ENCODE data around the gene TRIM38.
"Not testable (repeated sequence)": the region's sequence is repeated elsewhere in the genome, so short reads cannot be mapped to it uniquely, and the experiment has no call there.

The TRIM38 gene, protein sequence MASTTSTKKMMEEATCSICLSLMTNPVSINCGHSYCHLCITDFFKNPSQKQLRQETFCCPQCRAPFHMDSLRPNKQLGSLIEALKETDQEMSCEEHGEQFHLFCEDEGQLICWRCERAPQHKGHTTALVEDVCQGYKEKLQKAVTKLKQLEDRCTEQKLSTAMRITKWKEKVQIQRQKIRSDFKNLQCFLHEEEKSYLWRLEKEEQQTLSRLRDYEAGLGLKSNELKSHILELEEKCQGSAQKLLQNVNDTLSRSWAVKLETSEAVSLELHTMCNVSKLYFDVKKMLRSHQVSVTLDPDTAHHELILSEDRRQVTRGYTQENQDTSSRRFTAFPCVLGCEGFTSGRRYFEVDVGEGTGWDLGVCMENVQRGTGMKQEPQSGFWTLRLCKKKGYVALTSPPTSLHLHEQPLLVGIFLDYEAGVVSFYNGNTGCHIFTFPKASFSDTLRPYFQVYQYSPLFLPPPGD

DNA sequence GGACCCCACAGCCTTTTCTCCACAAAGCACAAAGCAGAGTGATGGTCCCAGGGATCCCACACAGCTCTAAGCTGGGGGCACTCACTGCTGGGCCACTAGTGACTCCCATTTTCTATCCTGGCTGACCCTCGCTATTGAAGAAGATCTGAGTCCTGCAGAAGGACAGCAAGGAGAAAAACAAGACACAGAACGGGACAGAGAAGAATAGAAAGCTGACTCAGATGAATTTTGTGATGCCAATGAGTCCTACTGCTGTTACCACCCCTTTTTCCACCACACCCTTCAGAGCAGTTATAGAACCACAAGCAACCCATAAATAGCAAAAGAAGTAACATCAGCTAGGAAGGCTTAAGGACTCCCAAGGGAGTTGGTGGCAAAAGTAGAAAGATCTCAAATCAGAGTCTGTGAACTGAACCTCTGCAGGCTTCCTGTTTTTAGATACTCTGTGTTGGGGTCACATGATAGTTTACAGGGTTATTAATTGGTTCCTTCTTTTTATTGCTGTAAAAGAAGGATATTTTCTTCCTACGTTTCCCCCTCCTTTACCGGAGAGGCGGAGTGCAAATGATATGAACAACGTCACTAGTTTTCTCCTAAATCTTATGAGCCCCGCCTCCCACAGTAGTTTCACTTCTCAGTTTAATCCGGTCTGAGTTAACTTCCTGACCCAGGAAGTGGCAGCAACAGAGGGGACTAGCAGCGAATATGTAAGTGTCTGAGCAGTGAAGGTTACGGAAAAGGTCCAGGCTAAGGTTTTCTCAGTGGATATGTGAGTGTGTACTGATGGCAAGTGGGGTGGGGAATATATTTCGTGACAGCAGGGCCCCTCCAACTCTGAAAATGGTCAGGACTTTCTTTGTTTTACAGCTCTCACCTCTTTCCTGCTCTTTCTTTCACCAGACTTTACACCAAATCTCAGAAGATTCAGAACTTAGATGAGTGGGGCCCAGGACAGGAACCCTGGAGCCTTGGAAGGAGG is at the start of gene TRIM38:
Gene TRIM38 (plus strand): TSS at position 654 of the 979 bp plus-strand sequence. CDS start 3,721 bp downstream, outside the sequence.
- peak; percentile 56 for DNase-seq

DNA sequence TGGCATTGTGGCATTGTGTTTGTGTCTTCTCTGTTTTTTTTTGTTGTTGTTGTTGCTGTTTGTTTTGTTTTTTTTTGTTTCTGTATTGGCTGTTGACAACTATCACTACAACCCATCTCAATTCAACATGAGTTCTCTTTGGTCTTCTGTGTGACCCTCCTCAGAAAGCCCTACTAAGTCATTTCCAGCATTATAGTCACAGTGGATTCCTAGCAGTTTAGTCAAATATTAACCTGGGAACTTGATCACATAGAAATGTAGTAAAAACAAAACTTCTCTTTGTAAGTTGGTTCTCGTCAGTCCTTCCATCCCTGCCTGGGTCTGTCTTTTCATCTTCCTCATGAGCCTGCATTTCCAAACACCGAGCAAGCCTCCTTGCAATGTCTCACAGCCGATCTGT is 48.9 kb upstream of the TRIM38 start:
- DNase-seq: no peak

DNA sequence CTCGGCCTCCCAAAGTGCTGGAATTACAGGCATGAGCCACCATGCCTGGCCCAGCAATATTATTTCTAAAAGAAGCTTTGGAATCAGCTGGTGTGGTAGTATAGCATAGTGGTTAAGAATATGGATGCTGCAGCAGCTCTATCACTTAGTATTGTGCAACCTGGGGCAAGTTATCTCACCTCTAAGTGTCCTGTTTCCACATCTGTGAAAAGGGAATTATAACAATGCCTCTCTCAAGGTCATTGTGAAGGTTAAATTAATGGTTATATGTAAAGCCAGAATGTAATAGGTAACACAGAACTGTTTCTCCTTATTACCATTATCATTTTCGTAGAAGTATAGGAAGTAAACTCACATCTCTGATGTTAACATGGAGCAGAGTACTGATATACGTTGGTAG is 46.3 kb upstream of the TRIM38 start:
- DNase-seq: no peak

DNA sequence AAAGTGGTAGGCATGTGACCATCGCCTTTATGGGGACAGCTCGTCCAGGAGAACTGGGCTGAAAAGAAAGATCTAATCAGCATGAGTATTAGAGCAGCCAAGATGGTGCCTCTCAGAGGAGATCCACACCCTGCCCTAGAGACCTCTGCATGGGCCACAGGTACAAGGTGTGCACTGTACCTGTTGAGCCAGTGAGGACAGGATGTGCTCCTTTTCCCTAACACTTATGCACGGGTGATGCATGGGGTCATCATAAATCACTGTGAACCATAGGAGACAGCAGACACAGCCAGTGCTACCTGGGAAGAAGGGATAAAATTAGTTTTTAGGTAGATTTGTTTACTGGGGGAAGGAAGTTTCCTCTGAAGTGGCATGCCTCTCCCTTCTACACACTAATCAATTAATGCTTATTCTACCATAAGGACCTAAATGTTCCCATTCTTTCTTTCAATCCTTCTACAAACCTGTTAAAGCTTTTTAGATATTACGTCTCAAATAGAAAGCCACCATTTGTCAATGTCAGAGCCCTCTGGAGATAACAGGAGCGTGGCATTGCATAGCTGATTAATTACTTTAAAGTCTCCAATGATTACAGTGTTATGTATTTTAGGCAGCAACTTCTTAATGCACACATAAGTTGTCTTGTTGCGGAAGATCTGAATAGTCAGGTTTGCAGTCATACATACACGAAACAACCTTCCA is 45.7 kb upstream of the TRIM38 start:
- DNase-seq: no peak

DNA sequence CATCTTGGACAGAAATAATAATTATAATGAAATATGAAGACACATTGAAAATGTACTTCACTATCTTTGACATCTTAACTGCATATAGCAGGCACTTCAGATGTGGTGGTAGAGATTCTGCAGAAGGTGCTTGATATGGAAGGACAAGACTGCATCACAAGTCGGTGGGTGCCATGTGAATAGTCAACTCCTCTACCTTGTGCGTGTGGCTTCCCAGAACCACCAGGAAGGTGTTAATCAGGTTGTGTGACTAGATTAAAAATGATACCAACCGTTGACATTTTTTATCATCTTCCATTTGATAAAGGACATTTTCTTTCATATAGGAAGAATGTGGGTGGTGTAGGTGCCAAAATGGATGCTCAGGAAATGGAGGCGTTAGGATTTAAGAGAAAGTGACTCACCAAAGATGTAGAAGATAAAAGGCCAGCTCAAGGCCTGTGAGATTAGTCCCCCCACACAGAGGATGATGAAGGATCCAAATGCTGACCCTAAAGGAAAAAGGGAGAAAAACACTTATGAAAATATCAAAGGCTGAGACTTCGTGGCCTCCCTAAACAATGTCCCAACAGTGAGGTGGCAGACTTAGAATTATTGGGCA is 44.4 kb upstream of the TRIM38 start:
- DNase-seq: no peak

DNA sequence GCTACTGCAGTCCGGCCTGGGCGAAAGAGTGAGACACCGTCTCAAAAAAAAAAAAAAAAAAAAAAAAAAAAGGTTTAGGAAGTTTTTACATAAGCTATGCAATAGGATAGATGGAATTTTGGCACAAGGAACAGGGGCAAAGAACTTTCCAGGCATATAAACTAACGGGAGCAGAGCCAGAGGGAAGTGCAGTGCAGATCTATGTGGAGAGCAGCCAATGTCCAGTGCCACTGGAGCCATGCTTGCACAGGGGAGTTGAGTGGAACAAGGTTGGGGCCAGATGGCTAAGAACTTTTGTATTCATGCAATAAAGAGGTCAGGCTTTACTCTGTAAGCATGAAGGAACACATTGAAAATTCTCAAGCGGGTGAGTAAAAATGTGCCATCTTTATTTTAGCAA is 42.9 kb upstream of the TRIM38 start:
- DNase-seq: no peak

DNA sequence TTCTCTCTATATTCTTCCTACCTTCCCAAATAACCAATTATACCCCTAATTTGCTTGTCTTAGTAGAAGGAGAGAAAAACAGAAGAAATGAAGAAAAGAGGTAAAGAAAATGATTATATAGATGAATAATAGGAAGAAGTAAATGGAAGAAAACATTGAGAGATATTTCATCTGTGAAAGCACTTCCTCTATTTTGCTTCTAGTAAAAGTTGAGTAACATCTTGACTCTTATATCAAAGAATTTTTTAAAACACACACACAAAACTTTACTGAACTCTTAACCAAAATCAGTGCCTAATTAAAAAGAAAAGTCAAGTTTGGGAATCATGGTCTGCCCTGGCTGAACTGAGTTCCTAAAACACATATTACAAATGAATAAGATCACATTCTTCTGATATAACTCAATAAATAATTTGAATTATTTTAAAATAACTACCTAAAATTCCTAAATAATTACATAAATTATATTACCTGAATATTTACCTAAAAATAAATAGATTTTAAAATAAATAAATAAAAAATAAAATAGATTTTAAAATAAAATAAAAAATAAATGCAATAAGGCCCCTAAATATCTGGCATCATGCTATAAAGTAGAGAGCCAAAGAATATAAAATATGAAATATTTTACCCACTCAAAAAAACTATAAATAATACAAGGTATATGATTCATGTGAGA is 40.9 kb upstream of the TRIM38 start:
- no peak for DNase-seq

DNA sequence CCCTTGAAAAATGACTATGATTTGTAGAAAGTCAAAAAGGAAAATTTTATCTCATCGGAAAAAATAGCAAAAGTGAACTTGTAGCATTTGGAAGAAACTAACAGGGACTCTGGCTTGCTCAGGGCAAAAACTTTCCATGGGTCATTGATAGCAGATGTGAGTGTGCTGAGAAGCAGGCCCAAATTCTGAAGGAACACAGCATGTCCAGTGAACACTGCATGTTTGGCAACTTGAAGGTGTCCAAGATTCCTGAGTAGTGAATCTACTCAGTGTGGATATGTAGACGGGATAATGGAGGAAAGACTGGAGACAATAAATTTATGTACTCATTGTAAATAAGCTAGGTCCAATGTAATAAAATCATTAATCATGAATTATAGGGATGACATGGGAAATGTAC is 40.3 kb upstream of the TRIM38 start:
- no peak for DNase-seq

DNA sequence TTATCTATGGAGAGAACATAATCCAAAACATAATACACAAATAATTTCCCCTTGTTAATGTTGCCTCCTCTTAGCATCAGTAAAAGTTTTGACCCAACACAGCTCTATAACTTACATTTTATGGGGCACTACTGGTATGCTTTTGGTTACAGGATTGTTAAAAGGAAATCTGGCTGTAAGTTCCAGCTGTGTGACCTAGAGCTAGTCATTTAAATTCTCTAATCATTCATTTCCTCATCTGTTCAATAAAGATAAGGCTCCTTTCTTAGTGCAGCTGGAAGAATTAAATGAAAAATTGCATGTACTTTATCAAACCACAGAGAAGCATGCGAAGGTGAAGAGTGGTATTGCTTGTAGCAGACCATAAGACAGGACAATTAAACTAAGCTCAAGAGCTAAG is 36.7 kb upstream of the TRIM38 start:
- no peak for DNase-seq

DNA sequence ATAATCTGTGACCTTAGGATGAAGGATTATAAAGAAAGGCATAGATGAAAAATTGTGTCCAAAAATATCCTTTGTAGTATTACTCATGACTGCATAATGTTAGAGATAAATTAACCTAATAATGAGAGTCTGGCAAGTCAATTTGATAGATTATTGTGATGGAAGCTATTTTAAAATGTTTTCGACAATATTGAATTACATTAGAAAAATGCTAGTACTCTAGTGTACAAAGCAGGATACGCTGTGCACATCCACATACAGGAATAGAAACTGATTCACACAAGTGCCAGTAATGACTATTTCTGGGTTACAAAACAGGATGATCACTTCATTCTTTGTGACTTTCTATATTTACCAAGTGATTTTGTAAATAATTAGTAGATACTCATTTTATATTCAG is 35.4 kb upstream of the TRIM38 start:
- DNase-seq: no peak

DNA sequence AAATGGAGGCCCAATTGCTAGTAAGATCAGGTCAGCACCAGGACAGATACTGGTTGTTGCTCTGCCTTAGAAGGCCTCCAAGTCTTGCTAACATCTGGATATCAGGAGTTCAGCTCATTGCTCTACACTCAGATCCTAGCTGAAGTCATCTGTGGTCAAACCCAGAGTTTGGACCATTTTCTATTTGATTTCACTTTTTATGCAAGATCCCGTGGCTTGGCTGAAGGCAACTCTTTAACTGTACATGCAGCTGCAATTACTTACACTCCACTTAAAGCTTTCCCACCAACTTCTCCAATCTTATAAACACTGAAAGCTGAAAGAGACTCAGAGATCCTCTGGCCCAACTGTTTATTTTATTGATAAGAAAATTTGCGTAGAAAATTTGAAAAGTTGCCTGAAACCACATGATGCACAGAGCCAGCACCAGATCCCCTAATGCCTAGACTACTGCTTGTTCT is 34.8 kb upstream of the TRIM38 start:
- DNase-seq: no peak

DNA sequence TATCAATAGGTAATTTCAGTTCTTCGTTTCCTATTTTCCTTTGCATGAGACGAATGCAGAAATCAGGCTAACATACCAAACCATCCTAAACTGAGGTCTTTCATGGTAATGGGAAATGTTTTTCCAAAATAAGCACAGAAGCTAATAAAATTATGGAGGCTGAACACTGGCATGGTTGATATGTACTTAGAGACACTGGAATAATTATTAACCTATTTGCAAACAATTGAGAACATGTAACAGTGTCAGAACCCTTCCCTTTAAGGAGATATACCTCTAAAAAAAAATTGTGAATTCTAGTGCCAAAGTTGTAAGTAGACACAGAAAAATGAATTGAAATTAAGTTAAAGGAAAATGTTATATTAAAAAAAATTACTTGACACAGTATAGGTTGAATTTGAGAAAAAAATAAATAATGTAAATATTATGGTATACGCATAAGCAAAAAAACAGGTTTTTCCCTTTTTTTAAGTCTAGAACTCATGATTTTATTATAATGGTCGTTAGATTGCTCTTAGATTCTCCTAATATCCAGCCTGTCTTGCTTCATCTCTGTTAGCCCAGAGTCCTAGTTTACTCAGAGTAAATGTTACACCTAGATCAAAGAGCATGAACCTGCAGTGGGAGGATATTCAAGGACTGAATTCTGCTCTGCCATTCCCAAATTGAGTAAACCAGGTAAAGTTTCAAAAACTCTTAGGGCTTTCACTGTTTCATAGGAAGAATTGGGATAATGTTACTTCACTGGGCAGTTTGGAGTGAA is 33.9 kb upstream of the TRIM38 start:
- no peak for DNase-seq

DNA sequence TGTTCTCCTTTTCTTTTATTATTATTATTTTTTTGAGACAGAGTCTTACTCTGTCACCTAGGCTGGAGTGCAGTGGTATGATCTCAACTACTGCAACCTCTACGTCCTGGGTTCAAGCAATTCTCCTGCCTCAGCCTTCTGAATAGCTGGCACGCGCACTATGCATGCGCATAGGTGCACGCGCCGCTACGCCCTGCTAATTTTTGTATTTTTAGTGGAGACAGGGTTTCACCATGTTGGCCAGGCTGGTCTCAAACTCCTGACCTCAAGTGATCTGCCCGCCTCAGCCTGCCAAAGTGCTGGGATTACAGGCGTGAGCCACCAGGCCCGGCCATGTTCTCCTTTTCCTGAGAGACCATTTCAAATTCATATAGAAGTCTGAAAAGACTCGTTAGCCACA is 32.8 kb upstream of the TRIM38 start:
- not testable (repeated sequence) for DNase-seq

DNA sequence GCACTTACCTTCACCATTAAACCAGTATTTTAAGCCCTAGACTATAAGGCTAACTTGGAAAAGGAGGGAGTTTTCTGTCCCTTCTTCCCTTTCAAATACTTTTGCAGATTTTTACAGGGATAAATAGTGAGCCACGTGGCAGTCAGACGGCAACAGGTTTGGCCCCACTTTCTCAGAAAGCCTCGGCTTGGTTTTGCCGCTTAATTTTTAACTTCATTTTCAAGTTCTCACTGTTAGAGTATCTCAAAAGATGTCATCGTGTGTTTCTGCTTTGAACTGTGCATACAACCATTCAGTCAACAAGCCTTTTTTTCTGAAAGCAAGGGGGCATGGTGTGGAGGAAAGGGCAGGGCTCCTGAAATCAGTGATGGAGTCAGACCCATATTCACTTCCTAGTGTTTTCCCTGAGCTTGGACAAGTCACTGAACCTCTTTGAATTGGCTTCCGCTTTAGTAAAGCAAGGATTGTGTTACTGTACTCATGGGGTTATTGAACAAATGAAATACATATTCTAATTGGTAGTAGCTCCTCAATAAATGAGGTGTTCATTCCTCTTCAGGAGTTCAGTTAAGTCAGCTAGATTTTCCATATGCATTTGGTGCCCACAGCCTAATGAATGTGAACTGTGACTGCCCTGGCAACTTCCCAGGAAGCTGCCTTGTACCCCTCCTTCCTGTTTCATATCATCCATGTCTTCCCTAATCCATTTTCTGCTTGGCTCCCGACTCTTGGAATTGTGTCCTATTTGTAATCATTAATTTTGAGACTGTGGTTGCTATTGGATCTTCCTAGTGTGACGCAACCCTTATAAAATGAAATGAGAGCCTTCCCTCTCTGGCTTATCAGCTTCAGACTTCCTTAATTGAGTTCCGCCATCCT is 31.8 kb upstream of the TRIM38 start, which contains the start of gene SLC17A2:
Gene SLC17A2 (minus strand): TSS at position 160 of the 879 bp plus-strand sequence. CDS start 4,895 bp downstream, outside the sequence.
- DNase-seq: no peak

DNA sequence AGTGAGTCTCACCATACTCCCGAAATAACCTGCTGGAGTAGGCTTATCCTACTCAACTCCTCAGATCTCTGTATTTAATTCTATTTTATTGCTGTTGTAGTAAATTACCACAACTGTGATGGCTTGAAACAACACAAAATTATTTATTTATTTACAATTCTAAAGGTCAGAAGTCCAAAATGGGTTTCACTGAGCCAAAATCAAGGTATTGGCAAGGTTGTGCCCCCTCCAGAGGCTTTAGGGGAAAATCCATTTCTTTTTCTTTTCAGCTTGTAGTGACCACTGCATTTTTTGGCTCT is 31.2 kb upstream of the TRIM38 start:
- no peak for DNase-seq

DNA sequence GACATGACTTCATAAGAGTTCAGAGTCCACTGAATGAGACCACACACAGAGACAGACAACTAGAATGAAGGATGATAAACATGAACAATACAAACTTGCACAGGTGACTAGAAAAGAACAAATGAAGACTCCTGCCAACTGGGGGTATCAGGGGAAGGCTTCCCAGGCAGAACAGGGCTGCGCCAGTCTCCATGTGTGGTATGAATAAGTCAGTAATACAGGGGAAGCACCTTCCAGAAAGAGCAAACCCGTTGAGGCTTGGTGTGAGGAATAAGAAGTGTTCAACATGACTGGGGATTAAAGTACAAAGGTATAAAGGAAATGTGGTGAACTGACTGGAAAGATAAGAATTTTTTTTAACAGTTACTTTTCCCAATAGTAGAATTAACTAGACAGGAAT is 28.4 kb upstream of the TRIM38 start:
- DNase-seq: no peak

DNA sequence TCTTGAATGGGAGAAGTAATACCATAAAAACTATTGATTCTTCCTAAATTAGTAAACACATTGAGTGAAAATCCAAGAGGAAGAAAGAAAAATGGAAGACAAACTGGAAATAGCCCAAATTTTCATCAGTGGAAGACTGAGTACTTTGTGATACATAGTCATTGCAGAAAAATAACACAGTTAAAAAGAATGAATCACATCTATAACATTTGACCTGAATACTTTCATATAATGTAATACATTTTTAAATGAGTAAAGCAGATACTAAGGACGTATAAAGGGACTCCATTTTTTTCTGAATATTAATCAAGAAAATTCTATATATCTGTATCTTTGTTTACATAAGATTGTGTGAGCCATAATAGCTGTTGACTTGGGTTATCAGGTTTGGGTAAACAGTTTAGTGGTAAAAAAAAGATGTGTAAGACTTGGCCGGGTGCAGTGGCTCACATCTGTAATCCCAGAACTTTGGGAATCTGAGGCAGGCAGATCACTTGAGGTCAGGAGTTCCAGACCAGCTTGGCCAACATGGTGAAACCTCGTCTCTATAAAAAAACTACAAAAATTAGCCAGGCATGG is 27.8 kb upstream of the TRIM38 start:
- no peak for DNase-seq

DNA sequence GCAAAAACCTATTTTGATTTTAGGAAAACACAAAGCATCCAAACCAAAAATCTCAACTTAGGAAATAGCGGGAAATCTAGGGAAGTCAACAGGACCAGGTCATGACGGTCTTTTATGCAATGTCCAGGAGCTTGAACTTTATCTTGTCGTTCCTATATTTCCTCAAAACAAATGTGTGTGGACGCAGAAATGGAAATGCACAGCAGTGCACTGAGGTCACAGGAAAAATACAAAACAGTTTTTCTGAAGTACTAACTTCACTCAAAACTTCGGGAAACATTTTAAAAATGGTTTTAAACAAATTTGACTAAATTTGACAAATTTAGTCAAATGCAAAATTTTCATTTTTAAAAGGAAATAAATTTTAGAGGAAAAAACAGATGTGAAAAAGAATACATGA is 26.6 kb upstream of the TRIM38 start:
- DNase-seq: no peak

DNA sequence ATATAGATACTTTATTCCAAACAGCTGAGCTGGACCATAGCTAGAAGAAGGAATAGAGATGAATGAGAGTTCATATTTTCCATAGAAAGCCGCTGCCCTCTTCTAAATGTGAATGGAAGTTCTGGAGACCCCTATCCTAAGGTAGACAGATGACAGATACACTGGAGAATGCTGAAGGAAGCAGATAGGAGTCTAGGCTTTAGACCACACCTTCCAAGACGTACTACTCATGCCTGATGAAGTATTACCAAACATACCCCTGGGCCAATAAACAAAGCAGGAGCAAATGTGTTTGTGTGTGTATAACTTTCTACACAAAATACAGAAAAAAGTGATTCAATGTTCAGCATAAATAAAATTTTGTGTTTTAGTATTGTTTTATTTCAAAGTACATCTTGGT is 23.0 kb upstream of the TRIM38 start:
- no peak for DNase-seq
